ENCODE data around the gene CRACR2A. TPM values are rescaled to one million over a fixed set of nuclear protein-coding genes. Genes with fewer than 3 reads are reported as not detected.

Gene CRACR2A
- total and polyA plus RNA-seq, 2 donors from 2014 or later: 0.22 to 6.1 TPM

DNA sequence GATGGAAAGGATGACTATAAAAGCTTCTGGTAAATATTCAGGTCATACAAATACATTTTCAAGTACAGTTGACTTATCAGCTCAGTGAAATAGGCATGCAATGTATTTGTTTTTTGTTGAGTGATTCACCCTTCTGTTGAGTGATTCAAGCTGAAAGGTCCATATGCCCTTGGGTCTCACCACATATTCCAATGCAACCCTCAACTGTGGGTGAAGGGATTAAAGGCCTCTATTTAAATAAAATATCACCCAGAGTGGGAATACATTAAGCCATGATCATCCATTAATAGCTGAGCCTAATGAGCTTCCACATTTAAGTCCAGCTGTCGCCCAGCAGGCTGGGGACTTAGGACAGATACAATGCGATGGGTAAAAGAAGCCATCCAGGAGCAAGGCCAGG lies 120.2 kb downstream of the CRACR2A start:
- Histone ChIP-seq H3K27me3 (ENCODE audit: control insufficient read depth, insufficient read depth, low read length) (no peaks in the 10 kb centered on the region), H3K9ac (ENCODE audit: low read length in 3 of 3) (no peak overlapping the region), H3K36me3 (ENCODE audit: control insufficient read depth in 2 of 3, insufficient read depth in 3 of 3, low read length in 3 of 3) (no peaks in the 10 kb centered on the region), H3K9me3 (ENCODE audit: control insufficient read depth in 2 of 3, insufficient read depth in 1 of 3, low read length in 3 of 3) (no peaks in the 10 kb centered on the region), H3K27ac (ENCODE audit: low read depth in 2 of 2, low read length in 2 of 2) (no peak overlapping the region), H3K4me3 (ENCODE audit: low read length in 3 of 3) (no peak overlapping the region), H3K4me1 (ENCODE audit: control insufficient read depth in 2 of 3, insufficient read depth in 2 of 3, low read depth in 1 of 3, low read length in 3 of 3) (no peaks in the 10 kb centered on the region)
- intact Hi-C loops (cut with DNase I): no loop called here
- FAIRE-seq: no peak
- no peak for DNase-seq
- no peak for TF ChIP-seq CTCF (IDR thresholded peaks at IDR 0.05; ENCODE audit: borderline replicate concordance, extremely low read depth, insufficient read depth)

DNA sequence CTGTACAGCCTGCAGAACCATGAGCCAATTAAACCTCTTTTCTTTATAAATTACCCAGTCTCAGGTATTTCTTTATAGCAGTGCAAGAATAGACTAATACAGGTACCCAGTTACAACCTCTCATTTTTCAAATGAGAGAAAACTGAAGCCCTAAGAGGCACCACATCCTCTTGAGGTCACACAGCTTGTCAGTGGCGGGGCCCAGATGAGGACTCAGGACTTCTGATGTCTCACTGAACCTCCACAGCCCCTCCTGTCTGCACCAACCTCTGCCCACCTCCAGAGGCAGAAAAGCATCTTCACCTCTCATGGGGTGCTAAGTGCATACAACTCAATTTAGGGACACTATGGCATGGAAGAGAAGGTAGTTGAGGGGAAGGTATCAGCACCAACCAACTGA lies 120.7 kb downstream of the CRACR2A start:
- Histone ChIP-seq H3K27me3 (ENCODE audit: control insufficient read depth, insufficient read depth, low read length) (no peaks in the 10 kb centered on the region), H3K4me1 (ENCODE audit: control insufficient read depth in 2 of 3, insufficient read depth in 2 of 3, low read depth in 1 of 3, low read length in 3 of 3) (no peaks in the 10 kb centered on the region), H3K27ac (ENCODE audit: low read depth in 2 of 2, low read length in 2 of 2) (no peak overlapping the region), H3K36me3 (ENCODE audit: control insufficient read depth in 2 of 3, insufficient read depth in 3 of 3, low read length in 3 of 3) (no peaks in the 10 kb centered on the region), H3K4me3 (ENCODE audit: low read length in 3 of 3) (no peak overlapping the region), H3K9ac (ENCODE audit: low read length in 3 of 3) (no peak overlapping the region), H3K9me3 (ENCODE audit: control insufficient read depth in 2 of 3, insufficient read depth in 1 of 3, low read length in 3 of 3) (no peaks in the 10 kb centered on the region)
- FAIRE-seq (no peak), DNase-seq (no peak)
- no peak for TF ChIP-seq CTCF (IDR thresholded peaks at IDR 0.05; ENCODE audit: borderline replicate concordance, extremely low read depth, insufficient read depth)
- intact Hi-C loops (cut with DNase I): no loop called here

GRCh38 chr12:3631759-3632158 lies 121.2 kb downstream of the CRACR2A start:
- Histone ChIP-seq H3K27me3 (ENCODE audit: control insufficient read depth, insufficient read depth, low read length) (no peaks in the 10 kb centered on the region), H3K9me3 (ENCODE audit: control insufficient read depth in 2 of 3, insufficient read depth in 1 of 3, low read length in 3 of 3) (no peaks in the 10 kb centered on the region), H3K4me1 (ENCODE audit: control insufficient read depth in 2 of 3, insufficient read depth in 2 of 3, low read depth in 1 of 3, low read length in 3 of 3) (no peaks in the 10 kb centered on the region), H3K36me3 (ENCODE audit: control insufficient read depth in 2 of 3, insufficient read depth in 3 of 3, low read length in 3 of 3) (no peaks in the 10 kb centered on the region), H3K27ac (ENCODE audit: low read depth in 2 of 2, low read length in 2 of 2) (no peak overlapping the region), H3K4me3 (ENCODE audit: low read length in 3 of 3) (no peak overlapping the region), H3K9ac (ENCODE audit: low read length in 3 of 3) (no peak overlapping the region)
- DNase-seq (no peak), FAIRE-seq (no peak)
- intact Hi-C loops (cut with DNase I): no loop called here
- no peak for TF ChIP-seq CTCF (IDR thresholded peaks at IDR 0.05; ENCODE audit: borderline replicate concordance, extremely low read depth, insufficient read depth)

DNA sequence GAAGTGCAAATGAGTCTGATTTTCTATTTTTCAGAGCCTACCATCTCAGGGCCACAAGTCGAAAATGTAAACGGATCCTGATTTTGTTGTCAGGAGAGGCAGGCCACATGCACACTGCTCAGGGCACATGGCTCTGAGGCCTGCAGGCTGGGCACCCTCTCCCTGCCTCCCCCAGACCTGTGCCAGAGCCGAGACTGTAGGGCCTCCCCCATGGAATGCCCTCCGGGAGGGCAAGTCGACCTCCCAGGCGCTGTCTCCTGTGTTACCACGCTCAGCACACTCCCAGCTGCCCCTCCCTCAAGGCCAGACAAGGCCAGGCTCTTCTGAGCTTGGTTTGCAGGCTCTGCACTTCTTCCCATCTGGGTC lies 121.7 kb downstream of the CRACR2A start:
- intact Hi-C loops (cut with DNase I): no loop called here
- H3K9ac ChIP-seq (ENCODE audit: low read length in 3 of 3): no peak overlapping the region
- no peaks in the 10 kb centered on the region for H3K4me1 ChIP-seq (ENCODE audit: control insufficient read depth in 2 of 3, insufficient read depth in 2 of 3, low read depth in 1 of 3, low read length in 3 of 3)
- no peaks in the 10 kb centered on the region for H3K36me3 ChIP-seq (ENCODE audit: control insufficient read depth in 2 of 3, insufficient read depth in 3 of 3, low read length in 3 of 3)
- no peak for FAIRE-seq
- DNase-seq: no peak
- no peaks in the 10 kb centered on the region for H3K9me3 ChIP-seq (ENCODE audit: control insufficient read depth in 2 of 3, insufficient read depth in 1 of 3, low read length in 3 of 3)
- no peak overlapping the region for H3K27ac ChIP-seq (ENCODE audit: low read depth in 2 of 2, low read length in 2 of 2)
- no peak overlapping the region for H3K4me3 ChIP-seq (ENCODE audit: low read length in 3 of 3)
- H3K27me3 ChIP-seq (ENCODE audit: control insufficient read depth, insufficient read depth, low read length): no peaks in the 10 kb centered on the region
- no peak for TF ChIP-seq CTCF (IDR thresholded peaks at IDR 0.05; ENCODE audit: borderline replicate concordance, extremely low read depth, insufficient read depth)
